ENCODE results near the gene CCDC12.

- TF ChIP-seq POLR2AphosphoS5 (IDR thresholded peaks at IDR 0.05; ENCODE audit: borderline replicate concordance, low read depth, low read length) (peak; percentile 82), EZH2 (IDR thresholded peaks at IDR 0.05) (no peak)
Measured at GRCh38 chr3:46976326-46977190, at the start of gene CCDC12.

All from SK-N-MC (cell line).